MM.1S (cell line): Measurements from ENCODE around the gene LNX1.

ENCODE experiments used
- DNase-seq: peaks from one replicate; pipeline ENCODE4 v3.0.0-alpha.2; 2015
- H2AFZ ChIP-seq: fragments of 300-600 bp; sonication (generic); 2 replicates; pipeline ENCODE4 v1.6.0; 2016; ENCODE audit warnings: antibody characterized with exemption, low read length
- H3F3A ChIP-seq: fragments of 300-600 bp; sonication (generic); 2 replicates; pipeline ENCODE4 v1.6.1; 2016; ENCODE audit warnings: mild to moderate bottlenecking, antibody characterized with exemption, low read length, moderate library complexity, mixed read lengths; ENCODE audit not compliant: insufficient read depth
- H3K27ac ChIP-seq: fragments of 300-600 bp; sonication (generic); 2 replicates; pipeline ENCODE4 v1.5.1; 2016; ENCODE audit warnings: mild to moderate bottlenecking, low read length
- H3K27me3 ChIP-seq: fragments of 300-600 bp; sonication (generic); replicated peaks from 2 replicates; pipeline ENCODE4 v1.6.0; 2016; ENCODE audit warnings: low read length; ENCODE audit not compliant: insufficient read depth
- H3K36me3 ChIP-seq: fragments of 300-600 bp; sonication (generic); replicated peaks from 2 replicates; pipeline ENCODE4 v1.6.1; 2016; ENCODE audit warnings: mild to moderate bottlenecking, low read length, mixed read lengths; ENCODE audit not compliant: insufficient read depth
- H3K4me1 ChIP-seq: fragments of 300-600 bp; sonication (generic); 2 replicates; pipeline ENCODE4 v1.6.1; 2016; ENCODE audit warnings: low read length, mixed read lengths
- H3K4me2 ChIP-seq: fragments of 300-600 bp; sonication (generic); 2 replicates; pipeline ENCODE4 v1.6.0; 2016; ENCODE audit warnings: low read depth, low read length
- H3K4me3 ChIP-seq: fragments of 300-600 bp; sonication (generic); 2 replicates; pipeline ENCODE4 v1.5.1; 2016; ENCODE audit warnings: low read length, mixed read lengths
- H3K79me2 ChIP-seq: fragments of 300-600 bp; sonication (generic); 2 replicates; pipeline ENCODE4 v1.6.1; 2016; ENCODE audit warnings: mixed run types, low read length, mixed read lengths
- H3K9ac ChIP-seq: fragments of 300-600 bp; sonication (generic); 2 replicates; pipeline ENCODE4 v1.6.1; 2016; ENCODE audit warnings: low read length, mixed read lengths
- H3K9me2 ChIP-seq: fragments of 300-600 bp; sonication (generic); replicated peaks from 2 replicates; pipeline ENCODE4 v1.6.1; 2016; ENCODE audit warnings: mild to moderate bottlenecking, low read length, mixed read lengths; ENCODE audit not compliant: insufficient read depth
- H3K9me3 ChIP-seq: fragments of 300-600 bp; sonication (generic); replicated peaks from 2 replicates; pipeline ENCODE4 v1.6.1; 2016; ENCODE audit warnings: mild to moderate bottlenecking, low read length, mixed read lengths; ENCODE audit not compliant: insufficient read depth
- H4K20me1 ChIP-seq: fragments of 300-600 bp; sonication (generic); 2 replicates; pipeline ENCODE4 v1.6.1; 2016; ENCODE audit warnings: mild to moderate bottlenecking, low read length, moderate library complexity, mixed read lengths; ENCODE audit not compliant: insufficient read depth
- CTCF ChIP-seq: fragments of 300-600 bp; sonication (generic); IDR thresholded peaks from 2 replicates; pipeline ENCODE4 v1.5.1; 2016; ENCODE audit warnings: antibody characterized with exemption, low read length, mixed read lengths
- EZH2 ChIP-seq: fragments of 300-600 bp; sonication (generic); optimal IDR thresholded peaks from 2 replicates; pipeline ENCODE3; 2017; ENCODE audit warnings: low read depth, mild to moderate bottlenecking, antibody characterized with exemption, low read length, mixed read lengths
- EZH2phosphoT487 ChIP-seq: fragments of 300-600 bp; sonication (generic); IDR thresholded peaks from 2 replicates; pipeline ENCODE4 v1.6.1; 2018; ENCODE audit warnings: antibody characterized with exemption, low read length

The LNX1 gene

GRCh38 chr4:53432528-53433424, 158.5 kb downstream of the LNX1 start:
- Histone ChIP-seq H3F3A (no peaks in the 10 kb centered on the region), H3K79me2 (0 out of 2 replicates have a peak, but pooled peaks cover 3% of the 10 kb centered on the region)
- DNase-seq, result no peak

GRCh38 chr4:53431052-53431451, 160.2 kb downstream of the LNX1 start:
- Histone ChIP-seq H3K27me3 (no peaks in the 10 kb centered on the region), H3K79me2 (0 out of 2 replicates have a peak, but pooled peaks cover 3% of the 10 kb centered on the region), H3K4me1 (no peaks in the 10 kb centered on the region), H3K36me3 (peaks cover 6% of the 10 kb centered on the region; the same call in 1 of the 2 replicates), H3F3A (no peaks in the 10 kb centered on the region), H3K9me2 (no peaks in the 10 kb centered on the region), H3K27ac (no peak overlapping the region), H2AFZ (no peak overlapping the region), H3K4me3 (no peak overlapping the region), H3K9me3 (no peaks in the 10 kb centered on the region), H4K20me1 (no peaks in the 10 kb centered on the region), H3K4me2 (no peak overlapping the region), H3K9ac (no peak overlapping the region)
- no peak for TF ChIP-seq EZH2phosphoT487
- no peak for TF ChIP-seq CTCF
- no peak for TF ChIP-seq EZH2
- DNase-seq, result no peak

More at GRCh38 chr4:53432528-53433424, 158.5 kb downstream of the LNX1 start:
- no peaks in the 10 kb centered on the region for H3K4me1 ChIP-seq
- H3K27ac ChIP-seq, result no peak overlapping the region
- H3K9me3 ChIP-seq, result no peaks in the 10 kb centered on the region
- no peaks in the 10 kb centered on the region for H3K27me3 ChIP-seq
- H3K4me3 ChIP-seq, result no peak overlapping the region
- H3K9me2 ChIP-seq, result no peaks in the 10 kb centered on the region
- H3K4me2 ChIP-seq, result no peak overlapping the region
- H3K9ac ChIP-seq, result no peak overlapping the region
- no peaks in the 10 kb centered on the region for H4K20me1 ChIP-seq
- no peak overlapping the region for H2AFZ ChIP-seq
- no peak for TF ChIP-seq CTCF
- no peak for TF ChIP-seq EZH2
- TF ChIP-seq EZH2phosphoT487, result no peak
- peaks cover 6% of the 10 kb centered on the region; the same call in 1 of the 2 replicates for H3K36me3 ChIP-seq

- Histone ChIP-seq H3K4me1 (no peaks in the 10 kb centered on the region), H2AFZ (no peak overlapping the region), H3K27ac (no peak overlapping the region), H4K20me1 (no peaks in the 10 kb centered on the region), H3K4me2 (no peak overlapping the region), H3K9ac (no peak overlapping the region), H3K36me3 (peaks cover 6% of the 10 kb centered on the region; the same call in 1 of the 2 replicates), H3K9me2 (no peaks in the 10 kb centered on the region), H3K79me2 (0 out of 2 replicates have a peak, but pooled peaks cover 3% of the 10 kb centered on the region), H3K4me3 (no peak overlapping the region), H3K9me3 (no peaks in the 10 kb centered on the region), H3K27me3 (no peaks in the 10 kb centered on the region), H3F3A (no peaks in the 10 kb centered on the region)
- TF ChIP-seq CTCF (no peak), EZH2phosphoT487 (no peak)
- DNase-seq, result no peak
These were observed 163.9 kb downstream of the LNX1 start for GRCh38 chr4:53427366-53427765.
